Ureter (tissue), 1 donor: Measurements from ENCODE around the gene OR4D2. TPM values are rescaled to one million over a fixed set of nuclear protein-coding genes. Genes with fewer than 3 reads are reported as not detected.
"Not testable (repeated sequence)": the region's sequence is repeated elsewhere in the genome, so short reads cannot be mapped to it uniquely, and the experiment has no call there.

ENCODE experiments used
- DNase-seq: peaks from one replicate; pipeline ENCODE4 v3.0.0-alpha.2; 2020; ENCODE audit warnings: low spot score
- total RNA-seq: library from RNA; stranded (reverse); gene quantifications from one replicate; pipeline ENCODE4 v1.2.4, GENCODE V29; 2023
- donor health status: DM: yes; HTN: yes; CAD: no.

OR4D2 gene
- not detected for total RNA-seq

GRCh38 chr17:58166682-58167081 lies at the start of gene OR4D2:
Gene OR4D2 (plus strand): TSS chr17:58166982. CDS start chr17:58169656, 2,674 bp downstream.
- no peak for DNase-seq

- DNase-seq = no peak
These were observed 49.4 kb upstream of the OR4D2 start for GRCh38 chr17:58117382-58117781.

- DNase-seq = no peak
These were observed 47.3 kb upstream of the OR4D2 start for GRCh38 chr17:58119491-58119890.

- peak; percentile 58 for DNase-seq
These were observed 46.5 kb upstream of the OR4D2 start for GRCh38 chr17:58120195-58120822.

GRCh38 chr17:58121925-58122324 lies 44.9 kb upstream of the OR4D2 start:
- DNase-seq = no peak

- no peak for DNase-seq
These were observed 38.9 kb upstream of the OR4D2 start for GRCh38 chr17:58127846-58128245.

GRCh38 chr17:58132697-58133096 lies 34.1 kb upstream of the OR4D2 start:
- DNase-seq = not testable (repeated sequence)

- no peak for DNase-seq
These were observed 30.0 kb upstream of the OR4D2 start for GRCh38 chr17:58136669-58137279.

- no peak for DNase-seq
These were observed 25.3 kb upstream of the OR4D2 start for GRCh38 chr17:58141505-58141904.

- DNase-seq = not testable (repeated sequence)
These were observed 23.4 kb upstream of the OR4D2 start for GRCh38 chr17:58143335-58143734.

- no peak for DNase-seq
These were observed 22.0 kb upstream of the OR4D2 start for GRCh38 chr17:58144801-58145200.

- no peak for DNase-seq
These were observed 18.8 kb upstream of the OR4D2 start, which contains the start of gene OR4D1 for GRCh38 chr17:58147930-58148434. Gene OR4D1 (plus strand): TSS chr17:58148384. CDS start chr17:58155154, 6,770 bp downstream.

GRCh38 chr17:58148609-58149008 lies 18.2 kb upstream of the OR4D2 start:
- DNase-seq = no peak

GRCh38 chr17:58150394-58150793 lies 16.4 kb upstream of the OR4D2 start:
- no peak for DNase-seq

- DNase-seq = no peak
These were observed 13.7 kb upstream of the OR4D2 start for GRCh38 chr17:58153046-58153445.

GRCh38 chr17:58153671-58154070 lies 13.1 kb upstream of the OR4D2 start:
- DNase-seq = no peak

GRCh38 chr17:58156839-58157803 lies 9.7 kb upstream of the OR4D2 start:
- DNase-seq = no peak

GRCh38 chr17:58158181-58158580 lies 8.6 kb upstream of the OR4D2 start:
- DNase-seq = no peak

GRCh38 chr17:58161566-58161965 lies 5.2 kb upstream of the OR4D2 start:
- DNase-seq = no peak

- DNase-seq = no peak
These were observed 801 bp upstream of the OR4D2 start for GRCh38 chr17:58165981-58166380.

GRCh38 chr17:58170622-58171021 lies 3.8 kb downstream of the OR4D2 start:
- DNase-seq = no peak

GRCh38 chr17:58172369-58173071 lies 5.7 kb downstream of the OR4D2 start:
- DNase-seq = no peak
